Pulmonary artery endothelial cell (primary cell): ENCODE results near the gene CTSF. TPM values are rescaled to one million over a fixed set of nuclear protein-coding genes. Genes with fewer than 3 reads are reported as not detected.
"Not testable (repeated sequence)": the region's sequence is repeated elsewhere in the genome, so short reads cannot be mapped to it uniquely, and the experiment has no call there.

Experiments
- DNase-seq: peaks from one replicate; pipeline ENCODE4 v3.0.0-alpha.2; 2011; ENCODE audit warnings: low read depth, low spot score
- total RNA-seq: library from RNA; depleted of rRNA; stranded (reverse); fragments of >200 nt; gene quantifications from 2 replicates; pipeline ENCODE4 v1.2.3, GENCODE V29; 2014

Gene CTSF
- total RNA-seq, 1 donor from 2014 or later = 20.4 TPM

DNA sequence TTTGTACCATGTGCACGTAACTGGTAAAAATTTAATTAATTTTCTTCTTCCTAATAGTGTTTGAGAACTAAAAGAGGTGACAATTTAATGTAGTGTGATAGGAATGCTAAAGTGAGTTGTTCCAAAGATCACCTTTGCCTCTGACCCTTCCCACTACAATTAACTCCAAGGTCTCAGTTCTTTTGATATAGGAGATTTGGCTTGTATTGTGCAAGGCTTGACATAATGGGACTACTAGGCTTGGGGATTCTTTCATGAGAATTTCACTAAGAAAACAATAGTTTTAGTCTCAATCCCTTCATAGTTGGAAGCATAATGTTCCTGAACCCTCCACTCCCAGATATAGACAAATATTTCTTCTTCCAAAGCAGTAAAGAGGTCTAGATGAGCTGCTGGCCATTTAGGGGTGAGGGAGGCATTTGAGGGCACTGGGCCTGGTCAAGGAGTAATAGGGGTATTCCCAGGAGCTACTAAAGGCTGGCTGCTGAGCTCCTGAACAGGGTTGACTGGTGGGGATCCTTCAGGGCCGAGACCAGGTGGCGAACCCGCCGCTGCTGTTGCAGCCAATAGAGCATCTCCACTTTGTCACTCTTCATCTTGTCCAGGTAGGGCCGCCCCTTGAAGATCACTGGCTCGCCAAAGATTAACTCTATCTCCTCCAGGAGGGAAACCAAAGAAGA lies 21.7 kb upstream of the CTSF start:
- DNase-seq = no peak

DNA sequence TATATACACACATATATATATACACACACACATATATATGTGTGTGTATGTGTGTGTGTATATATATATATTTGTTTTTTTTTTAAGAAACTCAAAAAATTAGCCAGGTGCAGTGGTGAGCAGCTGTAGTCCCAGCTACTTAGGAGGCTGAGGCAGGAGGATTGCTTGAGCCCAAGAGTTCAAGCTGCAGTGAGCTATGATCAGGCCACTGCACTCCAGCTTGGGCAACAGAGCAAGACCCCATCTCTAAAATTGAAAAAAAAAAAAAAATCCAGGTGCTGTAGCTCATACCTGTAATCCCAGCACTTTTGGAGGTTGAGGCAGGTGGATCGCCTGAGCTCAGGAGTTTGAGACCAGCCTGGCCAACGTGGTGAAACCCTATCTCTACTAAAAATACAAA lies 20.9 kb upstream of the CTSF start:
- DNase-seq = not testable (repeated sequence)

GRCh38 chr11:66586136-66586535 lies 17.7 kb upstream of the CTSF start:
- no peak for DNase-seq

DNA sequence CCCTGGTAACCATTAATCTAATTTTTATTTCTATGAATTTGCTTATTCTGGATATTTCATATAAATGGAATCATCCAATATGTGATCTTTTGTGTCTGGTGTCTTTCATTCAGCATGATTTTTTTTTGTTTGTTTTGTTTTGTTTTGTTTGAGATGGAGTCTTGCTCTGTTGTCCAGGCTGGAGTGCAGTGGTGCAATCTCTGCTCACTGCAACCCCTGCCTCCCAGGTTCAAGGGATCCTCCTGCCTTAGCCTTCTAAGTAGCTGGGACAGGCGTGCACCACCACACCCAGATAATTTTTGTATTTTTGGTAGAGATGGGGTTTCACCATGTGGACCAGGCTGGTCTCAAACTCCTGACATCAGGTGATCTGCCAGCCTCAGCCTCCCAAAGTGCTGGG lies 17.0 kb upstream of the CTSF start:
- not testable (repeated sequence) for DNase-seq

DNA sequence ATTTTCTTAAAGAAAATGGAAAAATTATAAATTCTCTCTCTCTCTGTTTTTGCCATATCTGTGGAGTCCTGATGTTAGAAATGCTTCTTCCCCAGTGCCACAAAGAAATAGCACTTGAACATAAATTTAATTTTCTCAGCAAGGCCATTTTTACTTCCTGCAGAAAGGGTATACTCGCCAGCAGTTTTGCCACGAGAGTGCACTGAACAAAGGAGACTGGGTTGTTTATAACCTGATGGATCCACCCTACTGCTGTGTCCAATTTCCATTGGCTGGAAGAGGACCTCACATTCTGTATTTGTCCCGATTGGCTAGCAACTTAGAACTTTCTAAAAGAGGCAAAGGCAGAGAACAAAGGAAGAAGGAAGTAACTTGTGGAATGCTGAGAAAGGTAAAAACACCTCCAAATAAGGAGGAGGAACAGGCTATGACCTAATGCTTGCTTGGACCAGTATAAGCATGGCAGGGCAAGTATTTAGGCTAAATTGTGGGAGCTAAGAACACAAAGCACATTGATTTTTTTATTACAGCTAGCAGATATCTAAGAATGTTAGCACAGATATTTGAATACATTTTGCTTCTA lies 14.2 kb upstream of the CTSF start:
- DNase-seq = not testable (repeated sequence)

DNA sequence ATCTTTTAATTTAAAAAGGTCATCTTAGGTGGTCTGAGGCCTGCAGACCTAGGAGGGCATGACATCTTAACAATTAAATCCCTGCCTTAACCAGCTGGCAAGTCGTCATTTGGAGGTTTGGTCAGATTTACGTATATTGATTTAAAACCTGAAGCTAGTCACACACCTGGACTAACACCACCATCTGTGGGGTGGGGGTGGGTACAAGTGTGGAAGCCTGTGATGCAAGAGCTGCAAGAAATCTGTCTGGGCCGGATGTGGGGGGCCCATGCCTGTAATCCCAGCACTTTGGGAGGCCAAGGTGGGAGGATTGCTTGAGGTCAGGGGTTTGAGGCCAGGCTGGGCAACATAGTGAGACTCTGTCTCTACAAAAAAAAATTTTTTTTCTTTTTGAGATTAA lies 12.9 kb upstream of the CTSF start:
- no peak for DNase-seq

GRCh38 chr11:66580803-66581202 lies 12.4 kb upstream of the CTSF start:
- no peak for DNase-seq

DNA sequence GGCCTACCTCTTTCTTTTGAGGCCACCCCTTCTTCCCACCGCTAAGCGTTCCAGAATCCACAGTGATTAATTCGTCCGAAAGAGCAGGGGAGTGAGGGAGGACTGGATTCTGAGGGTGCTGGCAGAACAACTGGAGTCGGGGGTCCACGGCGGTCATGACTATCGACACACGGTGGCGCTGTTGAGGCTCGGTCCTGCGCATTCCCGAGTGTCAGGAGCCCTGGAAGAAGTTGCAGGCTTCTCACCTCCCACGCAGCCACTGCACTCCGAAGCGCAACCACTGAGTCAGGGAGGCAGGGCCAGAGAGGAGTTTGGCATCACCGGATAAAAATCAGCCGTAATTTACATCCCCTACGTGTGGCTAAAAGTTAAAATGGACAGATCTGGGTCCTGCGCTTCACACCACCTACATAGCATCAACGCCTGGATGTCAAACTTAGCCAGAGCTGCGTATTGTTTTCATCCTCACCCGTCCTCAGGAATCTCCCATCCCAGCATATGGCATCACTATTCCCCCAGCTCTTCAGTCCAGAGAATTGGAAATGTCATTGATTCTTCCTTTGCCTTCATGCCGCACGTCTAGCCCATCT lies 10.7 kb upstream of the CTSF start:
- DNase-seq = no peak

GRCh38 chr11:66570850-66571180 lies 2.4 kb upstream of the CTSF start:
- DNase-seq = no peak

DNA sequence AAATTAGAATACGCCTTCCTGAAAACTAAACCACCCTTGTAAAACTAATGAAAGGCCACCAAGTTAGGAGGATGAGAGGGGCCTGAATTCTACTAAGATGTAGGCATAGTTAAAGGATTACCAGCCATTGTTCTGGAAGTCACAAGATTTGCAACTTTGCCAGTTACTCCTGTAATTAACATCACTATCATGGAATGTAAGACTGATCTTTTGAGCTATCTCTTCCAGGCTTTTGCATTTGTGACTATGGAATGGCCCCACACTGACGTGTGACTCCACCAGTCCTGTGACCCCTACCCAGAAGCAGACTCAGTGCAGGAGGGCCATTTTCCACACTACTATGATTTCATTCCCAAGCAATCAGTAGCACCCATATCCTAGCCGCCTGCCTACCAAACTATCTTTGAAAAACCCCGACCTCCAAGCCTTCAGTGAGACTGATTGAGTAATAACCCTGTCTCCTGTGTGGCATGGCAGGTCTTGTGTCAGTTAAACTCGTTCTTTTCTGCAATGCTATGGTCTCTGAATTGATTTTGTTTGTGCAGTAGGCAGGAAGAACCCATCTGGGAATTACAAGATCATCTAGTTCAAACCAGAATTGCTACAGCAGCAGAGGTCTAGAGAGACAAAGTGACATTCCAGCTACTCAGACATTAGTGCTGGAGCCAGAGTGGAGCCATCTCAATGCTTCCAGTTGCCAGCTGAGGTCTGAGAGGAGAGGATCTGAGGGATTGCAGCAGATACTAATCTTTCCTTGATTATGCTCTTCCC lies 1.9 kb upstream of the CTSF start:
- no peak for DNase-seq

DNA sequence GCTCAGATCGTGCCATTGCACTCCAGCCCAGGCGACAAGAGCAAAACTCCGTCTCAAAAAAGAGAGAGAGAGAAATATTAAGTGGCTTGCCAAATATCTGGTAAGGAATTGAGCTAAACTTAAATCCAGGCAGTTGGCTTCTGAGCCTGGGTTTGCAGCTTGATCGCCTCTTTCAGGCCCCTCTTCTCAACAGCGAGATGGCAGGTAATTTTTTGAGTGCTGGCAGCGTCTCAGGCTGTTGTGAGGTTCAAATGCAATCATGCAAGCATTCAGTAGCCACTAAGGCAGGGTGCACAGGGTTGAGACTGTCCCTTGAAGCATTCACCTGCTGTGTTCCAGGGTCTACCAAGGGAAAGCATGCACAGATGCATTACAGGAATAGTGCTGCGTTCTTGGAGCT lies 670 bp upstream of the CTSF start:
- no peak for DNase-seq

- no peak for DNase-seq
Observed at GRCh38 chr11:66567787-66568123, 651 bp downstream of the CTSF start.

- no peak for DNase-seq
Observed at GRCh38 chr11:66566221-66566620, 2.2 kb downstream of the CTSF start.

DNA sequence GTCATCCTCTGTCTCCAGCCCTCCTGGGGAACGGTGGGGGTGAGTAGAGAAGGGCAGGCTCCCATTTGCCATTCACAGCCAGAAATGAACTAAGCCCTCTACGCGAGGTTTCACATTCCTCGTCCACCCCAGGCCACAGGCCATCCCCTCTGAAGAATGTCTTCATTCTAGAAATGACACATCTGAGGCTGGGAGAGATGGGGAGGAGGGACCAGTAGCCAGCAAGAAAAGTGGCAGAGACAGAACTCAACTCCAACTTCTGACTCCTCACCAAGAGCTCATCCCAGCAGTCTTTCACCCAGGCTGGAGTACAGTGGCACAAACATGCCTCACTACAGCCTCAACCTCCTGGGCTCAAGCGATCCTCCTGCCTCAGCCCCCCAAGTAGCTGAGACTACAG lies 3.4 kb downstream of the CTSF start:
- no peak for DNase-seq

DNA sequence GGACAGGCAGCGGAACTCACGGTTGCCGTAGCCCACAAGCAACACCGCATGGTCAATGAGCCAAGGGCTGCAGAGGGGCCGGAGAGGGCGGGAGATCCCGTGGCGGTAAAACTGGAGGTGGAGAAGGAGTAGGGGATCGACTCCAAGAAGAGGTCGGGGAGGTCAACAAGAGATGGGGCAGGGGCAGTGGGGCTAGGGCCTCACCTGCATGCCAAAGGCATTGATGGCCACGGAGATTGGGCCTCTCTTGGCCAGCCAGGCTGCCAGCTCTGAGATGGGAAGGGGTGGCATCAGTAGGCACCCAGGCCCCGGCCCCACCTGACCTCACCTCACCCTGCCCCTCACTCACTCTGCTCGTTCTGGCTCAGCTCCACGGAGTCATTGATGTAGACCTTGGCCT lies 3.9 kb downstream of the CTSF start:
- no peak for DNase-seq

GRCh38 chr11:66563832-66564231 lies 4.6 kb downstream of the CTSF start:
- no peak for DNase-seq

DNA sequence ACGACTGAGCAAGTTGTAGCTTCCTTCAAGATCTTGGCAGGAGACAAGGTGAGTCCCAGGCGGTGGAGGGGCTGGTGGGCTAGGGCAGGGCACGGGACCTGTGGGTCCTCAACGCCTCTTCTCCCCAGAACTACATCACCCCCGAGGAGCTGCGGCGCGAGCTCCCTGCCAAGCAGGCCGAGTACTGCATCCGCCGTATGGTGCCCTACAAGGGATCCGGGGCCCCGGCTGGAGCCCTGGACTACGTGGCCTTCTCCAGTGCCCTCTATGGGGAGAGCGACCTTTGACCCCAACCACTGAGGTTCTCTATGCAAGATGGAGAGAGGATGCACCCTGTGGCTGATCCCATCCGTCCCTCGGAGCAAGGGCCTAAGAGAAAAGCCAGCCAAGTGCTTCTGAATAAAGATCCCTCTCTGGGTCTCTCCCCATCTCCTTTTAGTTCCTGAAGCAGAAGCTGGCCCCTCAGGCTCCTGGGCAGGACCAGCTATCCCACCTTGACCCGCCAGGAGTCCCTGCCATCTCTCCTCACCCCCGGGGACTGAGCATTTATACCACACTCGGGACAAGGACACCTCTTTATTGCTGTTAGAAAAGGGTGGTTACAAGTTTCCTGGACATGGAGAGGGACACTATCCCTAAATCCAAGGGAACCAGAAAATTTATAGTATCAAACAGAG lies 5.4 kb downstream of the CTSF start:
- no peak for DNase-seq

DNA sequence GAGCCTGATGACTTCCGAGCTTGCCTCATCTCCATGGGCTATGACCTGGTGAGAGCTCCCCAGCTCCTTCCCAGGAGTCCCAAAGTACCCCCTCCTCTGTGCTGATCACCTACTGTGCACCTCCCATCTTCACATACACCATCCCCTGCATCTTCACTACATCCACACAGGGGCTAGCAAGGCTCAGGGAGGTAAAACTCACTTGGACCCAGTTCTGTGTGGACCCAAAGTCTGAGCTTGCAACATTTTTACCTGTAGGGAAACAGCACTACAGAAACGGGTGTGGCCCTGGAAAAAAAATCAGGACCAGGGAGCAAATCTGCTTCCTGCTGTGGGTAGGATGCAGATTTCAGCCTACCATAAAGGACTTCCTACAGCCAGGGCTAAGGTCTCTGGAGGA lies 6.1 kb downstream of the CTSF start:
- DNase-seq = no peak

GRCh38 chr11:66561975-66562248 lies 6.5 kb downstream of the CTSF start:
- no peak for DNase-seq

- no peak for DNase-seq
Observed at GRCh38 chr11:66561178-66561974, 7.0 kb downstream of the CTSF start.

DNA sequence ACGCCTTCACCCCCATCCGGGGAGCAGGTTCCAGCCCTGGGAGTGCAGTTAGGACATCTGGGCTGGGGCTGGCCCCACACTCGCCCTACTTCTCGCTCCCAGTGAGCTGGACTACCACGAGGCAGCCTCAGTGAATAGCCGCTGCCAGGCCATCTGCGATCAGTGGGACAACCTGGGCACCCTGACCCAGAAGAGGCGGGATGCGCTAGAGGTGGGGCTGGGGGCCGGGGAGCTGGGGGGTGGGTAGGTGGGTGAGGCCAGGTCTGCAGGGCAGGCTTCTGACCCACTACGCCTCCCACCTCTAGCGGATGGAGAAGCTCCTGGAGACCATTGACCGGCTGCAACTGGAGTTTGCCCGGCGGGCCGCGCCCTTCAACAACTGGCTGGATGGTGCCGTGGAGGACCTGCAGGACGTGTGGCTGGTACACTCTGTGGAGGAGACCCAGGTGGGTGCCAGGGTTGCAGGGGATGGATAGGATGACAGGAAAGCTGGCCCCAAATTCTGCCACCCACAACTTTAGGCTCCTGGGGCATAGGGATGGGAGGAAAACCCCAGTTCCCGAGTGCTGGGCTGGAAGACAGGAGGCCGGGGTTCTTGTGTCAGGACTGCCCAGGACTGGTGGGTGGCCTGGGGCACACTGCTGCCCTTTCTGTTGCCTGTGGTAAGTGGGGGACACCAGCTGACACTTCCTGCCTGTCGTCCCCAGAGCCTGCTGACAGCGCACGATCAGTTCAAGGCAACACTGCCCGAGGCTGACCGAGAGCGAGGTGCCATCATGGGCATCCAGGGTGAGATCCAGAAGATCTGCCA lies 8.3 kb downstream of the CTSF start:
- no peak for DNase-seq
